CD4-positive, alpha-beta T cell treated with Interleukin-12 subunit alpha and Interleukin-12 subunit beta, for 1 hour (primary cell): ENCODE data around the gene KDELR3.
"Not testable (repeated sequence)": the region's sequence is repeated elsewhere in the genome, so short reads cannot be mapped to it uniquely, and the experiment has no call there.

Experiments
- DNase-seq: peaks from one replicate; pipeline ENCODE4 v3.0.0-alpha.2; 2020

The KDELR3 gene

GRCh38 chr22:38456841-38457699 lies 10.8 kb upstream of the KDELR3 start:
- no peak for DNase-seq

GRCh38 chr22:38460426-38460840 lies 7.5 kb upstream of the KDELR3 start:
- DNase-seq, result no peak

GRCh38 chr22:38461057-38461413 lies 6.9 kb upstream of the KDELR3 start:
- DNase-seq, result no peak

- peak; percentile 45 for DNase-seq
These were observed 6.3 kb upstream of the KDELR3 start for GRCh38 chr22:38461414-38462081.

GRCh38 chr22:38462960-38463784 lies 4.7 kb upstream of the KDELR3 start:
- no peak for DNase-seq

GRCh38 chr22:38464992-38465672 lies 2.8 kb upstream of the KDELR3 start:
- DNase-seq, result no peak

- DNase-seq, result no peak
These were observed 2.0 kb upstream of the KDELR3 start for GRCh38 chr22:38465673-38466490.

GRCh38 chr22:38467438-38467903 lies 425 bp upstream of the KDELR3 start:
- DNase-seq, result no peak

- no peak for DNase-seq
These were observed 778 bp downstream of the KDELR3 start for GRCh38 chr22:38468443-38469305.

- DNase-seq, result no peak
These were observed 1.4 kb downstream of the KDELR3 start for GRCh38 chr22:38469306-38469781.

- not testable (repeated sequence) for DNase-seq
These were observed 2.3 kb downstream of the KDELR3 start for GRCh38 chr22:38470179-38470578.

- no peak for DNase-seq
These were observed 3.3 kb downstream of the KDELR3 start for GRCh38 chr22:38471237-38471636.

GRCh38 chr22:38474003-38474607 lies 6.2 kb downstream of the KDELR3 start:
- no peak for DNase-seq

- DNase-seq, result no peak
These were observed 9.7 kb downstream of the KDELR3 start for GRCh38 chr22:38477585-38477984.

- DNase-seq, result no peak
These were observed 11.4 kb downstream of the KDELR3 start for GRCh38 chr22:38479096-38479837.

GRCh38 chr22:38481162-38481870 lies 13.4 kb downstream of the KDELR3 start:
- DNase-seq, result no peak

GRCh38 chr22:38481871-38482332 lies 14.0 kb downstream of the KDELR3 start:
- no peak for DNase-seq

GRCh38 chr22:38482662-38483308 lies 14.9 kb downstream of the KDELR3 start:
- DNase-seq, result no peak
